Left ventricle myocardium inferior (tissue), 1 donor: Measurements from ENCODE around the gene MYO5B. TPM values are rescaled to one million over a fixed set of nuclear protein-coding genes. Genes with fewer than 3 reads are reported as not detected.

Source experiments
- DNase-seq: peaks from one replicate; pipeline ENCODE4 v3.0.0-alpha.2; 2020
- H3K27ac ChIP-seq: fragments of 200-600 bp; replicated peaks from 2 replicates; pipeline ENCODE4 v1.8.0; 2021
- H3K27me3 ChIP-seq: fragments of 200-600 bp; 2 replicates; pipeline ENCODE4 v1.8.0; 2021; ENCODE audit warnings: low read depth
- H3K36me3 ChIP-seq: fragments of 200-600 bp; 2 replicates; pipeline ENCODE4 v1.8.0; 2021
- H3K4me1 ChIP-seq: fragments of 200-600 bp; 2 replicates; pipeline ENCODE4 v1.8.0; 2021
- H3K4me3 ChIP-seq: fragments of 200-600 bp; 2 replicates; pipeline ENCODE4 v1.8.0; 2021; ENCODE audit warnings: mild to moderate bottlenecking, moderate library complexity
- H3K9me3 ChIP-seq: fragments of 200-600 bp; replicated peaks from 2 replicates; pipeline ENCODE4 v1.8.0; 2021
- CTCF ChIP-seq: fragments of 200-600 bp; IDR thresholded peaks from 2 replicates; pipeline ENCODE4 v1.8.0; 2021; ENCODE audit warnings: antibody characterized with exemption, mild to moderate bottlenecking, borderline replicate concordance
- intact Hi-C: fragments of 100-400 bp; cut with micrococcal nuclease; formaldehyde crosslinking; loops from one replicate; pipeline ENCODE4 v1.11.0; 2022
- total RNA-seq: library from RNA; stranded (reverse); fragmentation: NEBNext Ultra II Directional; extraction: Animal tissue kit (Norgen Biotek cat#: 25700); gene quantifications from one replicate; pipeline ENCODE4 v1.2.1, GENCODE V29; 2021
- donor health status: DM: no; HTN: yes; CAD: no; lungs with severe emphysema.

Gene MYO5B
- total RNA-seq, 1 donor from 2014 or later, result 0.44 TPM

DNA sequence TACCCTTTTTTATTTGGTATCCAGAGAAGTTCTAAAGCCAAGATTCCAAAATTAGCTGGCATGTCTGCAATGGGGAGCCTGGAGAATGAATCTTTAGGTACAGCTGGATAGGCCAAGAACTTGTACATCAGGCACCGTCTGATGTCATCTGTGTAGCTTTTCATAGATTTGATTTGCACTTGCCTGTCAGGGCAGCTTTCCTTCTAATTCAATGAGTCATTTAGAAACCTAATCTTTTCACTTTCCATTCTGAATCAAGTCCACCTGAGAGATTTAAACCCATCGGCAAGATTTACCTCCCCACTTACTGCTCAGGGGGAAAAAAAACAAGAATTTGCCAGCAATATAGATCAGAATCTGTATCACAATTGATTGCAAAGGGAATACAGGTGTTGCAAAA, 320.7 kb downstream of the MYO5B start:
- Histone ChIP-seq H3K27ac (no peak overlapping the region), H3K4me3 (no peak overlapping the region), H3K9me3 (no peaks in the 10 kb centered on the region), H3K36me3 (no peaks in the 10 kb centered on the region), H3K4me1 (no peaks in the 10 kb centered on the region), H3K27me3 (peaks cover 53% of the 10 kb centered on the region)
- DNase-seq, result no peak
- no peak for TF ChIP-seq CTCF
- intact Hi-C loops, result no loop called here

DNA sequence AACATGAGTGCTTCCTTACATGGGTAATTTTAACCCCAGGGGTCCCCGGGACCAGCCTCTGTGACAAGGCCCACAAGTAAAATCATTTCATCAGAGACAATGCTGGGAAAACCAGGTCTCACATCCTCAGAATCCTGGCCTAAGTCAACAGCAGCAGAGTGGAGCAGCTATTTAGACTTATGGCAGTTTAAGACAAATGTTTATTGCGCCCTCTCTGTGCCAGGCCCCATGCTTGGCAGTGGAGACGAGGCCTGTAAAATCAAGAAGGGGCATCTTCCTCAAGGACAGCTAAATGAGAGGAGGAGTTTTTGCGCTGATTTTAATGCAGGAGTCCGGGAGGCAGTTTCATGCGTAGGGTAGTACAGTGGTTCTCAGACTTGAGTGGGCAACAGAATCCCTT, 325.6 kb downstream of the MYO5B start:
- H3K9me3 ChIP-seq, result no peaks in the 10 kb centered on the region
- H3K36me3 ChIP-seq, result no peaks in the 10 kb centered on the region
- DNase-seq, result no peak
- no peak for TF ChIP-seq CTCF
- H3K27ac ChIP-seq, result no peak overlapping the region
- intact Hi-C loops, result no loop called here
- H3K4me1 ChIP-seq, result no peaks in the 10 kb centered on the region
- H3K27me3 ChIP-seq, result peaks cover 36% of the 10 kb centered on the region
- H3K4me3 ChIP-seq, result no peak overlapping the region

DNA sequence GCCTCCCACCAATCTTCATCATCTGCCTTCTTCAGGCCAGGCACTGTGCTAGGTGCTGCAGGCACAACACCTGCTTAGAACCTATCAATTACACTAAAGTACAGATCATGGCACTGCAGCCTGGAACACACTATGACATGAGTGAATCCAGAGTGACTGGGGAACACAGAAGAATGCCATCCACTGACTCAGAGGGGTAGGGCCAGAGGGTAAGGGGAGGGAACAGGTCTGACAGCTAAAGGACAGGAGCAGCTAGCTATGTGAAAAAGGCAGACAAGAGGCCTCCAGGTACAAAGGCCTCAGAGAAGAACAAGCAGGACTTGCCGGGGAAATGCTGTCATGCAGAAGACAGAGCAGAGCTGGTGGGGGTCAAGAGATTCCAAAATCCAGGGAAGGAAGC, 328.3 kb downstream of the MYO5B start:
- H3K4me1 ChIP-seq, result no peaks in the 10 kb centered on the region
- no peak overlapping the region for H3K27ac ChIP-seq
- no peak overlapping the region for H3K4me3 ChIP-seq
- peaks cover 42% of the 10 kb centered on the region for H3K27me3 ChIP-seq
- no peaks in the 10 kb centered on the region for H3K9me3 ChIP-seq
- intact Hi-C loops, result no loop called here
- no peak for DNase-seq
- H3K36me3 ChIP-seq, result no peaks in the 10 kb centered on the region
- no peak for TF ChIP-seq CTCF

GRCh38 chr18:49865401-49865800, 329.5 kb downstream of the MYO5B start:
- H3K4me1 ChIP-seq, result no peaks in the 10 kb centered on the region
- DNase-seq, result no peak
- peaks cover 36% of the 10 kb centered on the region for H3K27me3 ChIP-seq
- no peak overlapping the region for H3K27ac ChIP-seq
- intact Hi-C loops, result no loop called here
- no peaks in the 10 kb centered on the region for H3K9me3 ChIP-seq
- TF ChIP-seq CTCF, result no peak
- H3K4me3 ChIP-seq, result no peak overlapping the region
- H3K36me3 ChIP-seq, result no peaks in the 10 kb centered on the region

- Histone ChIP-seq H3K27ac (no peak overlapping the region), H3K4me3 (no peak overlapping the region), H3K9me3 (no peaks in the 10 kb centered on the region), H3K27me3 (peaks cover 29% of the 10 kb centered on the region), H3K36me3 (no peaks in the 10 kb centered on the region), H3K4me1 (no peaks in the 10 kb centered on the region)
- intact Hi-C loops, result loop anchor here (5.0 kb wide), 1 partner anchor 352 kb away; no protein-coding TSS in a partner anchor
- no peak for TF ChIP-seq CTCF
- DNase-seq, result no peak
These were observed 331.0 kb downstream of the MYO5B start for GRCh38 chr18:49863769-49864621.
